Left lung (tissue), 10 donors: ENCODE data around the gene ATP6V0A4. TPM values are rescaled to one million over a fixed set of nuclear protein-coding genes. Genes with fewer than 3 reads are reported as not detected.

Experiments used
- ATAC-seq: fragments of 200-7000 bp; cut with Tn5 transposase; one replicate; pipeline ENCODE4 v1.9.1; 2020; ENCODE audit warnings: moderate library complexity
- DNase-seq, 4 donors: peaks; one replicate each; pipeline ENCODE4 v3.0.0-alpha.2; 2013 to 2020
- H3K27ac ChIP-seq, 2 donors: fragments of 200-600 bp; sonication (generic) in 1 of 2; one replicate each; pipeline versions ENCODE4 v1.5.0 to v1.8.0; 2020 to 2021
- H3K27me3 ChIP-seq, 2 donors: fragments of 200-600 bp; sonication (generic) in 1 of 2; one replicate each; pipeline versions ENCODE4 v1.5.0 to v1.8.0; 2020 to 2021
- H3K36me3 ChIP-seq, 2 donors: fragments of 200-600 bp; sonication (generic) in 1 of 2; one replicate each; pipeline versions ENCODE4 v1.5.0 to v1.8.0; 2020 to 2021
- H3K4me1 ChIP-seq, 2 donors: fragments of 200-600 bp; one replicate each; pipeline ENCODE4 v1.8.0; 2021
- H3K4me3 ChIP-seq, 2 donors: fragments of 200-600 bp; sonication (generic) in 1 of 2; one replicate each; pipeline versions ENCODE4 v1.5.0 to v1.8.0; 2020 to 2021; ENCODE audit warnings: mild to moderate bottlenecking in 1 of 2
- H3K9me3 ChIP-seq, 2 donors: fragments of 200-600 bp; sonication (generic) in 1 of 2; one replicate each; pipeline versions ENCODE4 v1.5.0 to v1.8.0; 2020 to 2021
- intact Hi-C, 2 donors: fragments of 100-400 bp; cut with DNase I; formaldehyde crosslinking; loops; one replicate each; pipeline versions ENCODE4 v1.11.2 to v1.14.2; 2022
- polyA plus RNA-seq, 6 donors: library from polyadenylated mRNA; unstranded; fragments of 120-200 nt; gene quantifications; one replicate each; pipeline ENCODE4 v1.2.1, GENCODE V29; 2013; ENCODE audit not compliant: insufficient read length in 6 of 6
- total RNA-seq, 2 donors: library from RNA; stranded (reverse); fragmentation: NEBNext Ultra II Directional; extraction: Animal tissue kit (Norgen Biotek cat#: 25700); gene quantifications; one replicate each; pipeline ENCODE4 v1.2.1, GENCODE V29; 2021
- TF ChIP-seq, protein P1 (sequence below), 2 donors: fragments of 200-600 bp; sonication (generic) in 1 of 2; IDR thresholded peaks; one replicate each; pipeline versions ENCODE4 v1.5.0 to v1.8.0; 2021; ENCODE audit warnings: antibody characterized with exemption in 2 of 2
- donor health status: DM: no; HTN: yes; CAD: no.
- donor health status: DM: no; HTN: no; CAD: no.

Gene ATP6V0A4
- total and polyA plus RNA-seq, 8 donors, result 0.52 to 7.3 (median 0.87) TPM

GRCh38 chr7:138665249-138665648 is 132.7 kb downstream of the ATP6V0A4 start:
- DNase-seq (no peak), ATAC-seq (no peak)
- no peaks in the 10 kb centered on the region for H3K36me3 ChIP-seq
- TF ChIP-seq, protein P1, sequence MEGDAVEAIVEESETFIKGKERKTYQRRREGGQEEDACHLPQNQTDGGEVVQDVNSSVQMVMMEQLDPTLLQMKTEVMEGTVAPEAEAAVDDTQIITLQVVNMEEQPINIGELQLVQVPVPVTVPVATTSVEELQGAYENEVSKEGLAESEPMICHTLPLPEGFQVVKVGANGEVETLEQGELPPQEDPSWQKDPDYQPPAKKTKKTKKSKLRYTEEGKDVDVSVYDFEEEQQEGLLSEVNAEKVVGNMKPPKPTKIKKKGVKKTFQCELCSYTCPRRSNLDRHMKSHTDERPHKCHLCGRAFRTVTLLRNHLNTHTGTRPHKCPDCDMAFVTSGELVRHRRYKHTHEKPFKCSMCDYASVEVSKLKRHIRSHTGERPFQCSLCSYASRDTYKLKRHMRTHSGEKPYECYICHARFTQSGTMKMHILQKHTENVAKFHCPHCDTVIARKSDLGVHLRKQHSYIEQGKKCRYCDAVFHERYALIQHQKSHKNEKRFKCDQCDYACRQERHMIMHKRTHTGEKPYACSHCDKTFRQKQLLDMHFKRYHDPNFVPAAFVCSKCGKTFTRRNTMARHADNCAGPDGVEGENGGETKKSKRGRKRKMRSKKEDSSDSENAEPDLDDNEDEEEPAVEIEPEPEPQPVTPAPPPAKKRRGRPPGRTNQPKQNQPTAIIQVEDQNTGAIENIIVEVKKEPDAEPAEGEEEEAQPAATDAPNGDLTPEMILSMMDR (IDR thresholded peaks at IDR 0.05), result no peak
- no peaks in the 10 kb centered on the region for H3K9me3 ChIP-seq
- intact Hi-C loops, result no loop called here
- H3K27me3 ChIP-seq, result peaks cover 0 to 19% of the 10 kb centered on the region in 2 donors
- no peak overlapping the region for H3K4me3 ChIP-seq
- no peaks in the 10 kb centered on the region for H3K4me1 ChIP-seq
- H3K27ac ChIP-seq, result no peak overlapping the region

DNA sequence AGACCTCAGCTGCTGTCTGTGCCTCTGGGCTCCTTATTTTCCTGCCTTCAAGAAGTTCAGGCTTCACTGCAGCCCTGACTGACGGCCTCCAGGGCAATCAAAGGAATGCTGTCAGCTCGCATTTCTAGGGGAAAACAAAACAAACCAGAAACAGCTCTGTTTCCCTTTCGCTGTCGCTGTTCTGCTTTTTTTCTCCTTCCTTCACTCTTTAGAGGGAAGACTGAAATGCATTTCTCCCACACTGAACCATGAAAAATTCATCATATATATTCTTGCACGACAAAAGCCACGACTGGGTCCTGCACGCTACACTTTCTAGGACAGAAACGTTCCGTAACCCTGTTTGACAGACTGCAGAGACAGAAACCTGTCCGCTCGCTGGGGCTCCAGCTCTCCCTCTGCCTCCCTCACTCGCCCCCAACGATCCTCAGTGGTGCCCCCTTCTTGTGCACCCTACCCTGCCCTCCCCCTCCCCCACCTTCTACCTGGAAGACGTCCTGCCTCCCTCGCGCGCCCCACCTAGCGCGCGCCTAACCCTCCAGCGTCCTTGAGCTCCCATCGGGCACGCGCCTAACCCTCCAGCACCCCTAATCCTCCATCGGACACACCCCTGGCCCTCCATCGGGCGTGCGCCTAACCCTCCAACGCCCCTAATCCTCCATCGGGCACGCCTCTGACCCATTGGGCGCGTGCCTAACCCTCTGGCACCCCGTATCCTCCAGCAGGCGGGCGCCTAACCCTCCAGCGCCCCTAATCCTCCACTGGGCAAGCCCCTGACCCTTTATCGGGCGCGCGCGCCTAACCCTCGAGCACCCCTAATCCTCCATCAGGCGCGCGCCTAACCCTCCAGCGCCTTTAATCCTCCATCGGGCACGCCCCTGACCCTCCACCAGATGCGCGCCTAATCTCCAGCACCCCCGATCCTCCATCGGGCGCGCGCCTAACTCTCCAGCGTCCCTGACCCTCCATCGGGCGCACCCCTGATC is 134.0 kb downstream of the ATP6V0A4 start:
- DNase-seq, result peak in 1 of 4 donors; percentile 38
- Histone ChIP-seq H3K27ac (no peak overlapping the region), H3K9me3 (no peaks in the 10 kb centered on the region), H3K27me3 (peaks cover 0 to 19% of the 10 kb centered on the region in 2 donors), H3K4me3 (peak overlapping the region; percentile 25 to 37), H3K36me3 (no peaks in the 10 kb centered on the region), H3K4me1 (no peaks in the 10 kb centered on the region)
- ATAC-seq, result peak; percentile 80
- intact Hi-C loops, result no loop called here
- TF ChIP-seq, protein P1 (IDR thresholded peaks at IDR 0.05), result no peak

- no peak for DNase-seq
- no peaks in the 10 kb centered on the region for H3K9me3 ChIP-seq
- H3K4me1 ChIP-seq, result no peaks in the 10 kb centered on the region
- no peak overlapping the region for H3K4me3 ChIP-seq
- intact Hi-C loops, result no loop called here
- H3K27me3 ChIP-seq, result peaks cover 0 to 19% of the 10 kb centered on the region in 2 donors
- no peak for ATAC-seq
- no peaks in the 10 kb centered on the region for H3K36me3 ChIP-seq
- H3K27ac ChIP-seq, result no peak overlapping the region
- TF ChIP-seq, protein P1 (IDR thresholded peaks at IDR 0.05), result no peak
Observed at GRCh38 chr7:138662991-138663320, 135.0 kb downstream of the ATP6V0A4 start.

- ATAC-seq (no peak), DNase-seq (no peak)
- no peaks in the 10 kb centered on the region for H3K4me1 ChIP-seq
- H3K4me3 ChIP-seq, result no peak overlapping the region
- peaks cover 0 to 19% of the 10 kb centered on the region in 2 donors for H3K27me3 ChIP-seq
- intact Hi-C loops, result no loop called here
- H3K9me3 ChIP-seq, result no peaks in the 10 kb centered on the region
- TF ChIP-seq, protein P1 (IDR thresholded peaks at IDR 0.05), result no peak
- no peak overlapping the region for H3K27ac ChIP-seq
- H3K36me3 ChIP-seq, result no peaks in the 10 kb centered on the region
Observed at GRCh38 chr7:138662076-138662990, 135.7 kb downstream of the ATP6V0A4 start.
